Panc1 (cell line): ENCODE data around the gene HNRNPF. TPM values are rescaled to one million over a fixed set of nuclear protein-coding genes. Genes with fewer than 3 reads are reported as not detected.

Experiments used
- ATAC-seq: fragments of 200-7000 bp; cut with Tn5 transposase; 2 replicates; pipeline ENCODE4 v1.9.1; 2020; ENCODE audit warnings: mild to moderate bottlenecking, moderate library complexity
- BruUV-seq: library from RNA; stranded (reverse); fragments of 400-500 nt; replicated peaks from 2 replicates; lab custom pipeline; 2021; lab: Mats Ljungman, UMichigan
- CTCF ChIA-PET: fragments of 300-600 bp; sonication (Branson Sonifier 250); formaldehyde crosslinking; loops from one replicate; lab custom pipeline; 2022; ENCODE audit warnings: antibody characterized with exemption; lab: Charles Lee
- POLR2A ChIA-PET: fragments of 300-600 bp; sonication (Branson Sonifier 250); formaldehyde crosslinking; loops from one replicate; lab custom pipeline; 2022; ENCODE audit warnings: antibody characterized with exemption; lab: Charles Lee
- DNase-seq: peaks from one replicate; pipeline ENCODE4 v3.0.0-alpha.2; 2010; ENCODE audit warnings: low read depth, low spot score
- H3K27ac ChIP-seq: 2 replicates; pipeline ENCODE4 v1.5.1; 2011; ENCODE audit warnings: mild to moderate bottlenecking, low read length, inconsistent platforms
- H3K27me3 ChIP-seq: fragments of 200-500 bp; sonication (Bioruptor generic); 2 replicates; pipeline ENCODE4 v1.6.0; 2014; ENCODE audit warnings: low read length, inconsistent platforms; ENCODE audit not compliant: control insufficient read depth, insufficient read depth
- H3K36me3 ChIP-seq: fragments of 200-500 bp; sonication (Bioruptor generic); 2 replicates; pipeline ENCODE4 v1.5.1; 2014; ENCODE audit warnings: inconsistent platforms, mild to moderate bottlenecking, low read length, moderate library complexity; ENCODE audit not compliant: control insufficient read depth, insufficient read depth
- H3K4me1 ChIP-seq: 2 replicates; pipeline ENCODE4 v1.5.1; 2011; ENCODE audit warnings: inconsistent platforms, mild to moderate bottlenecking, low read length, moderate library complexity; ENCODE audit not compliant: control insufficient read depth, insufficient read depth
- H3K4me3 ChIP-seq, 2 experiments: 2 replicates each; pipeline ENCODE4 v1.5.1; 2011 to 2012; ENCODE audit warnings: low read depth in 2 of 2, low read length in 2 of 2, mild to moderate bottlenecking in 2 of 2, inconsistent platforms in 1 of 2, moderate library complexity in 1 of 2
- H3K9me3 ChIP-seq: fragments of 200-500 bp; sonication (Bioruptor generic); 2 replicates; pipeline ENCODE4 v1.5.1; 2014; ENCODE audit warnings: low read depth, mild to moderate bottlenecking, inconsistent platforms, low read length, moderate library complexity; ENCODE audit not compliant: control insufficient read depth, insufficient read depth
- POLR2AphosphoS5 ChIP-seq: IDR thresholded peaks from 2 replicates; pipeline ENCODE4 v1.6.1; 2012; ENCODE audit warnings: mild to moderate bottlenecking, low read depth, low read length, moderate library complexity
- SIN3A ChIP-seq: IDR thresholded peaks from 2 replicates; pipeline ENCODE4 v1.6.1; 2012; ENCODE audit warnings: low read depth, mild to moderate bottlenecking, low read length, moderate library complexity, borderline replicate concordance; ENCODE audit not compliant: insufficient read depth
- TCF7L2 ChIP-seq: IDR thresholded peaks from 2 replicates; pipeline ENCODE4 v1.6.1; 2011; ENCODE audit warnings: mild to moderate bottlenecking, low read depth, low read length, inconsistent platforms
- in situ Hi-C: cut with HindIII; loops from 2 replicates; pipeline ENCODE4 v1.10.0; 2016; ENCODE audit warnings: low sequenced_read_pairs, low pct_unique_long_range_greater_than_20kb
- intact Hi-C: fragments of 100-400 bp; cut with micrococcal nuclease; formaldehyde crosslinking; loops from one replicate; pipeline ENCODE4 v1.10.0; 2022; ENCODE audit not compliant: unreplicated experiment
- total RNA-seq: library from RNA; stranded (reverse); gene quantifications from one replicate; pipeline ENCODE4 v1.2.1, GENCODE V29; 2021; ENCODE audit not compliant: unreplicated experiment
- TF ChIP-seq, protein P1 (sequence below), 2 experiments: IDR thresholded peaks; 2 replicates each; pipeline ENCODE4 v1.6.1; 2011 to 2012; ENCODE audit warnings: low read depth in 2 of 2, control low read depth in 1 of 2, low read length in 1 of 2, mild to moderate bottlenecking in 1 of 2, moderate library complexity in 1 of 2; ENCODE audit not compliant: insufficient read depth in 1 of 2
- TF ChIP-seq, protein P2 (sequence below): fragments of 450-650 bp; IDR thresholded peaks from 2 replicates; pipeline ENCODE4 v1.5.1; 2017; ENCODE audit warnings: mild to moderate bottlenecking

Gene HNRNPF
- total RNA-seq, 1 experiment from 2014 or later: 466 TPM

- intact Hi-C loops (no loop called here), in situ Hi-C loops (no loop called here)
- H3K4me1 ChIP-seq: peaks cover 57% of the 10 kb centered on the region
- no peaks in the 10 kb centered on the region for H3K9me3 ChIP-seq
- no TSS peak for BruUV-seq
- H3K27me3 ChIP-seq: no peaks in the 10 kb centered on the region
- H3K4me3 ChIP-seq: no peak overlapping the region
- peaks cover 9% of the 10 kb centered on the region for H3K36me3 ChIP-seq
- ATAC-seq: no peak
- TF ChIP-seq POLR2AphosphoS5 (no peak; the same call in 1 of the 2 replicates), TCF7L2 (no peak), SIN3A (no peak)
- TF ChIP-seq, protein P1, sequence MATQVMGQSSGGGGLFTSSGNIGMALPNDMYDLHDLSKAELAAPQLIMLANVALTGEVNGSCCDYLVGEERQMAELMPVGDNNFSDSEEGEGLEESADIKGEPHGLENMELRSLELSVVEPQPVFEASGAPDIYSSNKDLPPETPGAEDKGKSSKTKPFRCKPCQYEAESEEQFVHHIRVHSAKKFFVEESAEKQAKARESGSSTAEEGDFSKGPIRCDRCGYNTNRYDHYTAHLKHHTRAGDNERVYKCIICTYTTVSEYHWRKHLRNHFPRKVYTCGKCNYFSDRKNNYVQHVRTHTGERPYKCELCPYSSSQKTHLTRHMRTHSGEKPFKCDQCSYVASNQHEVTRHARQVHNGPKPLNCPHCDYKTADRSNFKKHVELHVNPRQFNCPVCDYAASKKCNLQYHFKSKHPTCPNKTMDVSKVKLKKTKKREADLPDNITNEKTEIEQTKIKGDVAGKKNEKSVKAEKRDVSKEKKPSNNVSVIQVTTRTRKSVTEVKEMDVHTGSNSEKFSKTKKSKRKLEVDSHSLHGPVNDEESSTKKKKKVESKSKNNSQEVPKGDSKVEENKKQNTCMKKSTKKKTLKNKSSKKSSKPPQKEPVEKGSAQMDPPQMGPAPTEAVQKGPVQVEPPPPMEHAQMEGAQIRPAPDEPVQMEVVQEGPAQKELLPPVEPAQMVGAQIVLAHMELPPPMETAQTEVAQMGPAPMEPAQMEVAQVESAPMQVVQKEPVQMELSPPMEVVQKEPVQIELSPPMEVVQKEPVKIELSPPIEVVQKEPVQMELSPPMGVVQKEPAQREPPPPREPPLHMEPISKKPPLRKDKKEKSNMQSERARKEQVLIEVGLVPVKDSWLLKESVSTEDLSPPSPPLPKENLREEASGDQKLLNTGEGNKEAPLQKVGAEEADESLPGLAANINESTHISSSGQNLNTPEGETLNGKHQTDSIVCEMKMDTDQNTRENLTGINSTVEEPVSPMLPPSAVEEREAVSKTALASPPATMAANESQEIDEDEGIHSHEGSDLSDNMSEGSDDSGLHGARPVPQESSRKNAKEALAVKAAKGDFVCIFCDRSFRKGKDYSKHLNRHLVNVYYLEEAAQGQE (IDR thresholded peaks at IDR 0.05; ENCODE audit: insufficient read depth in 1 of 2, low read depth in 2 of 2, low read length in 1 of 2): no peak
- TF ChIP-seq, protein P2, sequence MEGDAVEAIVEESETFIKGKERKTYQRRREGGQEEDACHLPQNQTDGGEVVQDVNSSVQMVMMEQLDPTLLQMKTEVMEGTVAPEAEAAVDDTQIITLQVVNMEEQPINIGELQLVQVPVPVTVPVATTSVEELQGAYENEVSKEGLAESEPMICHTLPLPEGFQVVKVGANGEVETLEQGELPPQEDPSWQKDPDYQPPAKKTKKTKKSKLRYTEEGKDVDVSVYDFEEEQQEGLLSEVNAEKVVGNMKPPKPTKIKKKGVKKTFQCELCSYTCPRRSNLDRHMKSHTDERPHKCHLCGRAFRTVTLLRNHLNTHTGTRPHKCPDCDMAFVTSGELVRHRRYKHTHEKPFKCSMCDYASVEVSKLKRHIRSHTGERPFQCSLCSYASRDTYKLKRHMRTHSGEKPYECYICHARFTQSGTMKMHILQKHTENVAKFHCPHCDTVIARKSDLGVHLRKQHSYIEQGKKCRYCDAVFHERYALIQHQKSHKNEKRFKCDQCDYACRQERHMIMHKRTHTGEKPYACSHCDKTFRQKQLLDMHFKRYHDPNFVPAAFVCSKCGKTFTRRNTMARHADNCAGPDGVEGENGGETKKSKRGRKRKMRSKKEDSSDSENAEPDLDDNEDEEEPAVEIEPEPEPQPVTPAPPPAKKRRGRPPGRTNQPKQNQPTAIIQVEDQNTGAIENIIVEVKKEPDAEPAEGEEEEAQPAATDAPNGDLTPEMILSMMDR: no peak
- ChIA-PET CTCF (no interaction called here), POLR2A (no interaction called here)
- peak overlapping the region; percentile 76 for H3K27ac ChIP-seq
- no peak for DNase-seq
Measured at GRCh38 chr10:43402176-43402575, 6.8 kb downstream of the HNRNPF start.

GRCh38 chr10:43401627-43402026 is 7.4 kb downstream of the HNRNPF start:
- no peak for DNase-seq
- ATAC-seq: no peak
- BruUV-seq: no TSS peak
- ChIA-PET CTCF (interaction anchor here (0.6 kb wide), 1 partner anchor 22 kb away, joined by 3 read pairs; no protein-coding TSS in a partner anchor), POLR2A (no interaction called here)
- H3K36me3 ChIP-seq: peaks cover 5% of the 10 kb centered on the region
- H3K4me3 ChIP-seq: peak overlapping the region in 1 of 2 experiments; percentile 9; a peak in 1 of 4 replicates
- no peaks in the 10 kb centered on the region for H3K9me3 ChIP-seq
- intact Hi-C loops: no loop called here
- peaks cover 57% of the 10 kb centered on the region for H3K4me1 ChIP-seq
- H3K27me3 ChIP-seq: no peaks in the 10 kb centered on the region
- H3K27ac ChIP-seq: peak overlapping the region; percentile 76
- TF ChIP-seq TCF7L2 (no peak), SIN3A (no peak), POLR2AphosphoS5 (no peak)
- TF ChIP-seq, protein P2: no peak
- TF ChIP-seq, protein P1 (IDR thresholded peaks at IDR 0.05; ENCODE audit: insufficient read depth in 1 of 2, low read depth in 2 of 2, low read length in 1 of 2): no peak
- in situ Hi-C loops: no loop called here
